Measurements from ENCODE around the gene POLL. TPM values are rescaled to one million over a fixed set of nuclear protein-coding genes. Genes with fewer than 3 reads are reported as not detected.

The POLL gene
- total RNA-seq, 4 donors from 2014 or later: 23.2 to 27.2 (median 26.0) TPM

DNA sequence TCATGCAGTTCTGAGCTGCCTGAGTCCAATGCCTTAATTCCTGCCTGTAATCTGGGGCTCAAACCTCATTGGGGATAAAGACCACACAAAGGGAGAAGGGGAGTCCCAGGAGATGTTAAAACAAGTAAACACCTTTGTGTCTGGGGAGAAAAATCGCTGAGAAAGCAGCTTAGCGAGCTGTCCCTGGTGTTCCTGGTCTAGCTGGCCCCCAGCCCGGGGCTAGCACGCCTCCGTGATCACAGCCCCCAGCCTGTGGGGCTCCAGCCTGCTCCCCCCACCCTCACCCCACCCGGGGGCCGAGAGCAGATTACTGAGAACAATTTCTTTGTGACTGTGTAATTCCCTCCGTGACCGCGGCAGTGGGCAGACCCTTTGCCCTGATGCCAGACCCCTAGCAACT, 24.8 kb upstream of the POLL start:
- peaks cover 29 to 86% (median 60%) of the 10 kb centered on the region in 4 donors for H3K36me3 ChIP-seq
- DNase-seq (ENCODE audit: extremely low spot score): no peak
- no peak overlapping the region for H3K27ac ChIP-seq (replicated peaks in 1 of 4)
- H3K4me3 ChIP-seq: no peak overlapping the region
- TF ChIP-seq, protein P1, sequence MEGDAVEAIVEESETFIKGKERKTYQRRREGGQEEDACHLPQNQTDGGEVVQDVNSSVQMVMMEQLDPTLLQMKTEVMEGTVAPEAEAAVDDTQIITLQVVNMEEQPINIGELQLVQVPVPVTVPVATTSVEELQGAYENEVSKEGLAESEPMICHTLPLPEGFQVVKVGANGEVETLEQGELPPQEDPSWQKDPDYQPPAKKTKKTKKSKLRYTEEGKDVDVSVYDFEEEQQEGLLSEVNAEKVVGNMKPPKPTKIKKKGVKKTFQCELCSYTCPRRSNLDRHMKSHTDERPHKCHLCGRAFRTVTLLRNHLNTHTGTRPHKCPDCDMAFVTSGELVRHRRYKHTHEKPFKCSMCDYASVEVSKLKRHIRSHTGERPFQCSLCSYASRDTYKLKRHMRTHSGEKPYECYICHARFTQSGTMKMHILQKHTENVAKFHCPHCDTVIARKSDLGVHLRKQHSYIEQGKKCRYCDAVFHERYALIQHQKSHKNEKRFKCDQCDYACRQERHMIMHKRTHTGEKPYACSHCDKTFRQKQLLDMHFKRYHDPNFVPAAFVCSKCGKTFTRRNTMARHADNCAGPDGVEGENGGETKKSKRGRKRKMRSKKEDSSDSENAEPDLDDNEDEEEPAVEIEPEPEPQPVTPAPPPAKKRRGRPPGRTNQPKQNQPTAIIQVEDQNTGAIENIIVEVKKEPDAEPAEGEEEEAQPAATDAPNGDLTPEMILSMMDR (IDR thresholded peaks at IDR 0.05): no peak
- TF ChIP-seq POLR2AphosphoS5 (IDR thresholded peaks at IDR 0.05) (no peak), EP300 (IDR thresholded peaks at IDR 0.05) (no peak), POLR2A (IDR thresholded peaks at IDR 0.05; ENCODE audit: low read depth) (no peak)
- intact Hi-C loops (cut with DNase I): no loop called here
- H3K4me1 ChIP-seq: peaks cover 0 to 10% (median 1%) of the 10 kb centered on the region in 4 donors
- no peaks in the 10 kb centered on the region for H3K27me3 ChIP-seq
- 81% methylated on average over 5 of the region's 10 CpGs for WGBS
- no peaks in the 10 kb centered on the region for H3K9me3 ChIP-seq

DNA sequence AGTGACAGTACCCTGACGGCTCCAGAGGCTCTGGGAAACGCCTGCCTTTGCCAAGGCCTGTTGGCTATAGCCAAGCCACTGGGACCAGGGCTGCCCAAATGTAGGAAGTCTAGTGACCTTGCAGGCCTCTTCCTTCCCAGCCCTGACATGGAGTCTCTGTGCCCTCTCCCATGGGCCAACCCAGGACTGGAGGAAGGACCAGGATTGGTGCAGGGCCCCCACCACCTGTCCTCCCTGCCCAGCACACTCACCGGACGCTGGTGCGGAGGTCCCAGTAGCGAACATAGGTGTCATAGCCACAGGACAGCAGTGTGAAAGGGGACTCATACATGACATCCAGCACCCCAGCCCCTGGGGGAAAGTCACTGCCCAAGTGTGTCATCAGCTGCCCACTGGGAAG, 24.0 kb upstream of the POLL start:
- peaks cover 26 to 86% (median 64%) of the 10 kb centered on the region in 4 donors for H3K36me3 ChIP-seq
- H3K9me3 ChIP-seq: no peaks in the 10 kb centered on the region
- TF ChIP-seq, protein P1 (IDR thresholded peaks at IDR 0.05): no peak
- no peak for TF ChIP-seq EP300 (IDR thresholded peaks at IDR 0.05)
- 50% methylated on average over 1 of the region's 6 CpGs for WGBS
- H3K4me1 ChIP-seq: peaks cover 0 to 10% (median 1%) of the 10 kb centered on the region in 4 donors
- H3K27ac ChIP-seq (replicated peaks in 1 of 4): no peak overlapping the region
- no peak overlapping the region for H3K4me3 ChIP-seq
- no peaks in the 10 kb centered on the region for H3K27me3 ChIP-seq
- no peak for DNase-seq (ENCODE audit: extremely low spot score)
- intact Hi-C loops (cut with DNase I): no loop called here

DNA sequence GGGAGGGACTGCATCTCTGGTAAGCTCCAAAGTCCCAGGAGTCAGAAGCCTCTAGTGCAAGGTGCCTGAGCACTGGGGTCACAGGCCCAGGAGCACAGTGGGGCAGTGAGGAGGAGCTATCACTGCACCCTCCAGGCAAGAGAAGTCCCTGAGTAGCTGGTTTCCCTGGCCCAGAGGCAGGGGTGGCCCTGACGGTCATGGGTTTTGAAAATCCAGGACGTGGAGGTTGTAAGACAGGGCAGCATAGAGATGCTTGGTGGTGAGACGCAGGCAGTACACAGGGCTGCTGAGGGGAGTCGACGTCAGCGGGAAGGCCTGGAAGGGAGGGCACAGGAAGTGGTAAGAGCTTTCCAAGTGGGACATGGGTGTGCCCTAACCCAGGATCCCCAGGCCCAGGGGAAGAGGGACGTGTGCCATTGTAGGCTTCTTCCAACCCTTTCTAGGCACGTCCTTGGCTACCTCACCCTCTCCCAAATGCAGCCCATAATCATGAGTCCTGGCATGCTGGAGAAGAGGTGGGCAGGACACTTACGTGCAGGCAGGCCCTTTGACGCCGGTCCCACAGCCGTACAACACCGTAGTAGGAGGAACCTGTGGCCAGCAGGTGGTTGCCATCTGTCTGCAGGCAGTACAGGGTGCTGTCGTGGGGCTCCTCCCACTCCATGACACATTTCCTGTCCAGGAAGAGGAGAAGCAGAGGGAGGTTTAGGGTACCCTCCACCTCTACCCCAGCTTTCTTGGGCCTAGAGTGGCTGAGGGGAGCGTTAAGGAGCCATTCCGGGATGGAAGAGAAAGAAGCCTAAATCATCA, 23.2 kb upstream of the POLL start:
- WGBS: 72% methylated on average over 11 of the region's 16 CpGs
- TF ChIP-seq POLR2AphosphoS5 (IDR thresholded peaks at IDR 0.05): no peak
- no peak for TF ChIP-seq EP300 (IDR thresholded peaks at IDR 0.05)
- TF ChIP-seq POLR2A (IDR thresholded peaks at IDR 0.05; ENCODE audit: low read depth): no peak
- TF ChIP-seq, protein P1 (IDR thresholded peaks at IDR 0.05): no peak
- no peaks in the 10 kb centered on the region for H3K9me3 ChIP-seq
- peaks cover 18 to 86% (median 69%) of the 10 kb centered on the region in 4 donors for H3K36me3 ChIP-seq
- peaks cover 0 to 10% (median 1%) of the 10 kb centered on the region in 4 donors for H3K4me1 ChIP-seq
- H3K4me3 ChIP-seq: no peak overlapping the region
- H3K27me3 ChIP-seq: no peaks in the 10 kb centered on the region
- no peak for DNase-seq (ENCODE audit: extremely low spot score)
- H3K27ac ChIP-seq (replicated peaks in 1 of 4): peak overlapping the region in 1 of 4 donors; percentile 22
- intact Hi-C loops (cut with DNase I): no loop called here

GRCh38 chr10:101609481-101609880, 21.4 kb upstream of the POLL start:
- Histone ChIP-seq H3K27me3 (no peaks in the 10 kb centered on the region), H3K9me3 (no peaks in the 10 kb centered on the region), H3K36me3 (peaks cover 17 to 93% (median 72%) of the 10 kb centered on the region in 4 donors), H3K4me3 (no peak overlapping the region), H3K4me1 (peaks cover 0 to 3% (median 1%) of the 10 kb centered on the region in 4 donors), H3K27ac (replicated peaks in 1 of 4) (no peak overlapping the region)
- DNase-seq (ENCODE audit: extremely low spot score): no peak
- intact Hi-C loops (cut with DNase I): loop anchor here (5.0 kb wide), 1 partner anchor 173 kb away; the partner anchor contains the start of gene NPM3
- TF ChIP-seq, protein P1 (IDR thresholded peaks at IDR 0.05): no peak
- TF ChIP-seq EP300 (IDR thresholded peaks at IDR 0.05): no peak
- no peak for TF ChIP-seq POLR2AphosphoS5 (IDR thresholded peaks at IDR 0.05)
- no peak for TF ChIP-seq POLR2A (IDR thresholded peaks at IDR 0.05; ENCODE audit: low read depth)
- 94% methylated on average over 4 of the region's 4 CpGs for WGBS
